RWPE2 (cell line): ENCODE data around the gene HDAC1.
"Not testable (repeated sequence)": the region's sequence is repeated elsewhere in the genome, so short reads cannot be mapped to it uniquely, and the experiment has no call there.

ENCODE experiments used
- ATAC-seq: fragments of 200-7000 bp; cut with Tn5 transposase; 3 replicates; pipeline ENCODE4 v1.9.1; 2021; ENCODE audit warnings: low read depth
- DNase-seq: peaks from one replicate; pipeline ENCODE4 v3.0.0-alpha.2; 2020; ENCODE audit warnings: low spot score
- H3K27ac ChIP-seq: fragments of 450-650 bp; 2 replicates; pipeline ENCODE4 v1.5.1; 2017; ENCODE audit warnings: mild to moderate bottlenecking; ENCODE audit not compliant: poor library complexity, severe bottlenecking
- H3K27me3 ChIP-seq: fragments of 250-450 bp; sonication (Bioruptor Pico); 2 replicates; pipeline ENCODE4 v1.5.1; 2021; ENCODE audit warnings: mild to moderate bottlenecking, moderate library complexity; ENCODE audit not compliant: insufficient read depth, poor library complexity, severe bottlenecking
- H3K36me3 ChIP-seq: fragments of 250-450 bp; sonication (Bioruptor Pico); 2 replicates; pipeline ENCODE4 v1.5.1; 2020; ENCODE audit warnings: low read depth, mild to moderate bottlenecking, moderate library complexity
- H3K4me1 ChIP-seq: fragments of 250-450 bp; sonication (Bioruptor Pico); 2 replicates; pipeline ENCODE4 v1.5.1; 2021; ENCODE audit warnings: mild to moderate bottlenecking, moderate library complexity; ENCODE audit not compliant: insufficient read depth, poor library complexity, severe bottlenecking
- H3K4me3 ChIP-seq: fragments of 250-450 bp; sonication (Bioruptor Pico); 2 replicates; pipeline ENCODE4 v1.5.1; 2021; ENCODE audit warnings: mild to moderate bottlenecking, moderate library complexity; ENCODE audit not compliant: severe bottlenecking
- H3K9me3 ChIP-seq: fragments of 250-450 bp; sonication (Bioruptor Pico); 2 replicates; pipeline ENCODE4 v1.5.1; 2021; ENCODE audit warnings: mild to moderate bottlenecking, moderate library complexity; ENCODE audit not compliant: severe bottlenecking
- CTCF ChIP-seq: fragments of 450-650 bp; IDR thresholded peaks from one replicate; pipeline ENCODE4 v1.5.1; 2017; ENCODE audit warnings: mild to moderate bottlenecking, moderate library complexity; ENCODE audit not compliant: poor library complexity, severe bottlenecking

Gene HDAC1

DNA sequence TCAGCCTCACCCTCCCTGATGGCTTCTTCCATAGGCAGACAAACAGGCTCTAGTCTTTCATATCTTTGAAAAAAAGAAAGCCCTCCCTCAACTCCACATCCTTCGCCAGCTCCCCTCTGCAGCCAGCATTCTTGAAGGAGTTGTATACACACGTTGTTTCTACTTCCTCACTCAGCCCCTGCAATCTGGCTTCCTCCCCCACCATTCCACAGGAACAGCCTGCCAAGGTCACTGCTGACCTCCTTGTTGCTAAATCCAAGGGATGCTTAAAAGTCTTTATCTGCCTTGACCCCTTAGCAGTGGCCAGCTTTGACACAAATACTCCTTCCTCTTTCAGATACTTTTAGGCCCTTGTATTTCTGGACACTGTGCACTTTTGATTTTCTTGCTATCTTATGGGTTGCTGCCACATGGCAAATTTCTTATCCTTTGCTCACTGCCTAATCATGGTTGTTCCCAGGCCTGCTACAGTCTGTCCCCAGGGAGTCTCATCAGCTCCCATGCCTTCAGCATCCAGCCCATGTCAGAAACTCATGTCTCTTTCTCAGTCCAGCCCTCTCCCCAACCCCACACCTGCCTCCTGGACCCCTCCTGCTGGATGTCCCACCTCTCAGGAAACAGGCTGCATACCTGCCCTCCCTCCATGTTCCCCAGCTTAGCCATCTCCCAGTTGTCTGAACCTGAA is 62.1 kb downstream of the HDAC1 start:
- peaks cover 12% of the 10 kb centered on the region for H3K4me1 ChIP-seq
- no peak overlapping the region for H3K4me3 ChIP-seq
- no peak for ATAC-seq
- peak overlapping the region; percentile 8 for H3K27ac ChIP-seq
- H3K9me3 ChIP-seq: no peaks in the 10 kb centered on the region
- no peaks in the 10 kb centered on the region for H3K36me3 ChIP-seq
- DNase-seq: no peak
- no peak for TF ChIP-seq CTCF
- no peaks in the 10 kb centered on the region for H3K27me3 ChIP-seq

DNA sequence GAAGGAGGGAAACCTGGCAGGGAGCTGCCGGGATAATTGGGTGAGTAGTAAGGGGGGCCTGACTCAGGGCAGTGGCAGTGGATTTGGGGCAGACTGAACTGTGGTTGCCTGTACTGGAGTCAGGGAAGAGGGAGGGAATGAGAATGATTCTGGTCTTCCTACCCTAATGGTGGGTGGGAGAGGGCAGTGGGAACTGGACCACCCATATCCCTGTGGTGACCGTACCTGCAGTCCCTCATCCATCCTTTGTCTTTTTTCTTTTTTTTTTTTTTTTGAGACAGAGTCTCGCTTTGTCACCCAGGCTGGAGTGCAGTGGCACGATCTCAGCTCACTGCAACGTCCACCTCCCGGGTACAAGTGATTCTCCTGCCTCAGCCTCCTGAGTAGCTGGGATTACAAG is 63.9 kb downstream of the HDAC1 start:
- not testable (repeated sequence) for H3K9me3 ChIP-seq, H3K27ac ChIP-seq, H3K4me3 ChIP-seq, H3K27me3 ChIP-seq, DNase-seq, ATAC-seq, H3K36me3 ChIP-seq
- peaks cover 12% of the 10 kb centered on the region for H3K4me1 ChIP-seq

DNA sequence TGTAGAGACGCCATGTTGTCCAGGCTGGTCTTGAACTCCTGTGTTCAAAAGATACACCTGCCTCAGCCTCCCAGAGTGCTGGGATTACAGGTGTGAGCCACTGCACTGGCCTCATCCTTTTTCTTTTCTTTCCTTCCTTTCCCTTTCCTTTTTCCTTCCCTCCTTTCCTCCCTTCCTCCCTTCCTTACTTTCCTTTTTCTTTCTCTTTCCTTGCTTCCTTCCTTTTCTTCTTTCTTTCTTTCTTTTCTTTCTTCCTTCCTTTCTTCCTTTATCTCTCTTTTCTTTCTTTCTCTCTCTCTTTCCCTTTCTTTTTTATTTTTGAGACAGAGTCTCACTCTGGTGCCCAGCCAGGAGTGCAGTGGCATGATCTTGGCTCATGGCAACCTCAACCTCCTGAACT is 64.6 kb downstream of the HDAC1 start:
- no peak for TF ChIP-seq CTCF
- Histone ChIP-seq H3K36me3 (no peaks in the 10 kb centered on the region), H3K27me3 (no peaks in the 10 kb centered on the region), H3K9me3 (no peaks in the 10 kb centered on the region), H3K4me1 (peaks cover 12% of the 10 kb centered on the region), H3K27ac (no peak overlapping the region), H3K4me3 (no peak overlapping the region)
- ATAC-seq (no peak), DNase-seq (no peak)

- no peaks in the 10 kb centered on the region for H3K36me3 ChIP-seq
- no peak for DNase-seq
- no peaks in the 10 kb centered on the region for H3K9me3 ChIP-seq
- no peaks in the 10 kb centered on the region for H3K27me3 ChIP-seq
- no peak for ATAC-seq
- no peak overlapping the region for H3K4me3 ChIP-seq
- H3K4me1 ChIP-seq: peaks cover 7% of the 10 kb centered on the region
- H3K27ac ChIP-seq: no peak overlapping the region
- TF ChIP-seq CTCF: no peak
These were observed 65.7 kb downstream of the HDAC1 start for GRCh38 chr1:32357614-32358013.

DNA sequence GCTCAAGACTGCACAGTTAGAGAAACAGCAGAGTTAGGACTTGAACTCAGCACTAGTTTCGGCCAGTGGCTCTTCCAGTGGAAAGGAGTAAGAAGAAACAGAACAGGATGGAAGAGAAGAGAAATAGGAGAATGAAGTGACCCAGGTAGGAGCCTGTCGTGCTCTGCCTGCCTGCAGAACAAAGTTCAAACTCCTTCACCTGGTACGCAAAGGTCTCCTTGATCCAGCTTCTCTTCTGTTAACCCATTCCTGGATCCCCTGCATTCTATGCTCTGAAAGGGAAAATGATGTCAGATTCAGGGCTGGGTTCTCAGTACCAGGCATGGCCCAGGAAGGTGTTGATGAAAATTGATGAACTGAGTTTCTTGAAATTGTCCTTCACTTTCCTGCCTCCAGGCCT is 66.6 kb downstream of the HDAC1 start:
- no peaks in the 10 kb centered on the region for H3K36me3 ChIP-seq
- no peak for TF ChIP-seq CTCF
- no peaks in the 10 kb centered on the region for H3K27me3 ChIP-seq
- no peak for ATAC-seq
- DNase-seq: no peak
- H3K4me3 ChIP-seq: no peak overlapping the region
- H3K4me1 ChIP-seq: peaks cover 5% of the 10 kb centered on the region
- no peak overlapping the region for H3K27ac ChIP-seq
- H3K9me3 ChIP-seq: no peaks in the 10 kb centered on the region
